ENCODE data around the gene SNX30.

SNX30 gene

GRCh38 chr9:112864982-112865381 is 114.4 kb downstream of the SNX30 start:
- no peaks in the 10 kb centered on the region for H3K27me3 ChIP-seq (ENCODE audit: insufficient read depth, low read length, poor library complexity, severe bottlenecking)
- no peak overlapping the region for H2AFZ ChIP-seq (ENCODE audit: low read length)
- no peaks in the 10 kb centered on the region for H3K9me3 ChIP-seq (ENCODE audit: insufficient read depth, low read depth, low read length)
- H3K36me3 ChIP-seq (ENCODE audit: insufficient read depth, low read length): no peaks in the 10 kb centered on the region
- no peaks in the 10 kb centered on the region for H3K9me2 ChIP-seq (replicated peaks; ENCODE audit: low read depth, low read length)
- no peak overlapping the region for H3K4me3 ChIP-seq (ENCODE audit: low read length, poor library complexity, severe bottlenecking)
- no peaks in the 10 kb centered on the region for H3K79me2 ChIP-seq (ENCODE audit: insufficient read depth, low read length)
- no peak overlapping the region for H3K4me2 ChIP-seq (ENCODE audit: low read depth, low read length, poor library complexity, severe bottlenecking)
- TF ChIP-seq EZH2phosphoT487 (IDR thresholded peaks at IDR 0.05; ENCODE audit: borderline replicate concordance) (no peak), CTCF (conservative IDR thresholded peaks at IDR 0.05; ENCODE audit: low read length) (no peak)
- H3F3A ChIP-seq (ENCODE audit: low read depth): no peaks in the 10 kb centered on the region
- H4K20me1 ChIP-seq (ENCODE audit: insufficient read depth, low read length, poor library complexity, severe bottlenecking): no peaks in the 10 kb centered on the region
- no peaks in the 10 kb centered on the region for H3K4me1 ChIP-seq (ENCODE audit: insufficient read depth, low read length, poor library complexity, severe bottlenecking)
- H3K9ac ChIP-seq (ENCODE audit: low read depth, low read length, poor library complexity, severe bottlenecking): no peak overlapping the region

- Histone ChIP-seq H2AFZ (ENCODE audit: low read length) (no peak overlapping the region), H3K36me3 (ENCODE audit: insufficient read depth, low read length) (no peaks in the 10 kb centered on the region), H3K9me3 (ENCODE audit: insufficient read depth, low read depth, low read length) (no peaks in the 10 kb centered on the region), H4K20me1 (ENCODE audit: insufficient read depth, low read length, poor library complexity, severe bottlenecking) (no peaks in the 10 kb centered on the region), H3K9me2 (replicated peaks; ENCODE audit: low read depth, low read length) (no peaks in the 10 kb centered on the region), H3K4me2 (ENCODE audit: low read depth, low read length, poor library complexity, severe bottlenecking) (no peak overlapping the region), H3K4me3 (ENCODE audit: low read length, poor library complexity, severe bottlenecking) (no peak overlapping the region), H3K4me1 (ENCODE audit: insufficient read depth, low read length, poor library complexity, severe bottlenecking) (no peaks in the 10 kb centered on the region), H3K27me3 (ENCODE audit: insufficient read depth, low read length, poor library complexity, severe bottlenecking) (no peaks in the 10 kb centered on the region), H3F3A (ENCODE audit: low read depth) (no peaks in the 10 kb centered on the region), H3K79me2 (ENCODE audit: insufficient read depth, low read length) (no peaks in the 10 kb centered on the region), H3K9ac (ENCODE audit: low read depth, low read length, poor library complexity, severe bottlenecking) (no peak overlapping the region)
- TF ChIP-seq EZH2phosphoT487 (IDR thresholded peaks at IDR 0.05; ENCODE audit: borderline replicate concordance) (no peak), CTCF (conservative IDR thresholded peaks at IDR 0.05; ENCODE audit: low read length) (no peak)
Observed at GRCh38 chr9:112866662-112867274, 116.2 kb downstream of the SNX30 start.

- Histone ChIP-seq H3K4me2 (ENCODE audit: low read depth, low read length, poor library complexity, severe bottlenecking) (no peak overlapping the region), H3K9me2 (replicated peaks; ENCODE audit: low read depth, low read length) (no peaks in the 10 kb centered on the region), H3F3A (ENCODE audit: low read depth) (no peaks in the 10 kb centered on the region), H3K4me1 (ENCODE audit: insufficient read depth, low read length, poor library complexity, severe bottlenecking) (no peaks in the 10 kb centered on the region), H3K4me3 (ENCODE audit: low read length, poor library complexity, severe bottlenecking) (no peak overlapping the region), H3K9ac (ENCODE audit: low read depth, low read length, poor library complexity, severe bottlenecking) (no peak overlapping the region), H2AFZ (ENCODE audit: low read length) (no peak overlapping the region), H4K20me1 (ENCODE audit: insufficient read depth, low read length, poor library complexity, severe bottlenecking) (no peaks in the 10 kb centered on the region), H3K79me2 (ENCODE audit: insufficient read depth, low read length) (no peaks in the 10 kb centered on the region), H3K36me3 (ENCODE audit: insufficient read depth, low read length) (no peaks in the 10 kb centered on the region), H3K27me3 (ENCODE audit: insufficient read depth, low read length, poor library complexity, severe bottlenecking) (no peaks in the 10 kb centered on the region), H3K9me3 (ENCODE audit: insufficient read depth, low read depth, low read length) (no peaks in the 10 kb centered on the region)
- TF ChIP-seq CTCF (conservative IDR thresholded peaks at IDR 0.05; ENCODE audit: low read length) (no peak), EZH2phosphoT487 (IDR thresholded peaks at IDR 0.05; ENCODE audit: borderline replicate concordance) (no peak)
Observed at GRCh38 chr9:112867275-112867991, 116.9 kb downstream of the SNX30 start.
